Ureter (tissue), 1 donor: ENCODE results near the gene PPFIA3. TPM values are rescaled to one million over a fixed set of nuclear protein-coding genes. Genes with fewer than 3 reads are reported as not detected.

Experiments
- DNase-seq: peaks from one replicate; pipeline ENCODE4 v3.0.0-alpha.2; 2020; ENCODE audit warnings: low spot score
- total RNA-seq: library from RNA; stranded (reverse); gene quantifications from one replicate; pipeline ENCODE4 v1.2.4, GENCODE V29; 2023
- donor health status: DM: yes; HTN: yes; CAD: no.

Gene PPFIA3
- total RNA-seq, 1 donor from 2014 or later = 9.0 TPM

- peak; percentile 79 for DNase-seq
Measured at GRCh38 chr19:49149652-49150105, 30.3 kb downstream of the PPFIA3 start.

GRCh38 chr19:49150106-49150943 lies 31.0 kb downstream of the PPFIA3 start:
- DNase-seq = peak; percentile 89

DNA sequence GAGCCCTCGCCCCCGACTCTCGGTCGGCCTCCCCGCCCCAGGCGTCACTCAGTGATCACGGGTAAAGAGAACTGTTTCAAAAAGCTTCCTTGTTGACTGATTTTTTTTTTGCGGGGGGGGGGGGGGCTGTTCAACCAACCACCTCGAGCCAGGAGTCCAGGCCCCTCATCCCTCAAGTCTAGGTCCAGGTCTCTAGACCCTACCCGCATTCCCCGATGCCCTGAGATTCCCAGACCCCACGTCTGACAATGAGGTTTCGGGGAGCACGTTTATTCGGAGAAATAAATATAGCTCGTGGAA lies 31.6 kb downstream of the PPFIA3 start:
- no peak for DNase-seq

DNA sequence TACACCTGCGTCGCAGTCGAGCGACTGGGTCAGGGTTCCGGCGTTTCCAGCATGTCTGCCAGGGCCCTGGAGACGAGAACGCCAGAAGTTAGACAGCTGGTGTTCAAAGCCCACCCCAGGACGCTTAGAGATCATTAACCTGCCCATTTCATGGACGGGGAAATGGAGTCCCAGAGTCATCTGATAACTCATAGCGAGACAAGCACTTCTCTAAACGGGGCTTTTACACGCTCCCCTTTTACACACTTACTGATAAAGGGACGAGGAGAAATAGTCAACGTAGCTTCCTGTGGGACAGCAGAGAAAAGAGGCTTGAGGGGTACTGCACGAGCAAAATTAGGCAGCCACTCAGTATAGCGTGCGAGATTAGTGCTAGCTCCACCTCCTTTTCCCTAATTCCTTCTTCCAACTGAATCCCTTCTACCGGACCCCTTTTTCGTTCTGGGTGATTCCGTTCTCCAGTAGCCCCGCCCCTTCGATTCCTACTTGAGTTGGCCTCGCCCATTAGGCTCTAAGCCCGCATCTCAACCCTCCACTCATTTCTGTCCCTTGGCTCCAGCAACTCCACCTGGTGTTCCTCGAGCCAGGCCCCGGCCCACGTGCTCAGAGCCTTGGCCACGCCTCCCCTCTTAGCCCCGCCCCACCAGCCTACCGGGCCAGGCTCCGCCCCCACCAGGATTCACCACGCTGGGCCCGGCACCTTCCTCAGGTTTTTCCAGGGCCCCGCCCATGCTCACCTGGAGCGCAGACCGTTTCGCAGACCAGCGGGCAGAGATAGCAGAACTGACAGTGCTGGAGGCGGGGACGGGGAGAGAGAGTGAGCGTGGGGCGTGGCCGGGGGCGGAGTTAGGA lies 32.1 kb downstream of the PPFIA3 start:
- peak; percentile 88 for DNase-seq

- DNase-seq = no peak
Measured at GRCh38 chr19:49152119-49152550, 32.8 kb downstream of the PPFIA3 start.

GRCh38 chr19:49153167-49153809 lies 33.9 kb downstream of the PPFIA3 start:
- no peak for DNase-seq

DNA sequence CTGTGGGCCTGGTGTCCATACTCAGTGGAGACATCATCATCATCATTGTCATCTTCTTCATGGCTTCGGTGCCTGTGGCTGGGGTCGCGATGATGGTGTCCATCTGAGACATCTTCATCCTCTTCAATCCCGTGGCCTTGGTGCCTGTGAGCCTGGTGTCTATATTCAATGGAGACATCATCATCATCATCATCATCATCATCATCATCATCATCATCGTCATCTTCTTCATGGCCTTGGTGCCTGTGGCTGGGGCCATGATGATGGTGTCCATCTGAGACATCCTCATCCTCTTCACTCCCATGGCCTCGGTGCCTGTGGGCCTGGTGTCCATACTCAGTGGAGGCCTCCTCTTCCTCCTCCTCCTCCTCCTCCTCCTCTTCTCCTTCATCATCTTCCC lies 34.9 kb downstream of the PPFIA3 start:
- no peak for DNase-seq

- no peak for DNase-seq
Measured at GRCh38 chr19:49155005-49155819, 35.9 kb downstream of the PPFIA3 start, which contains the start of gene HRC. Gene HRC (minus strand): TSS chr19:49155396. CDS start chr19:49155237, 159 bp downstream.

DNA sequence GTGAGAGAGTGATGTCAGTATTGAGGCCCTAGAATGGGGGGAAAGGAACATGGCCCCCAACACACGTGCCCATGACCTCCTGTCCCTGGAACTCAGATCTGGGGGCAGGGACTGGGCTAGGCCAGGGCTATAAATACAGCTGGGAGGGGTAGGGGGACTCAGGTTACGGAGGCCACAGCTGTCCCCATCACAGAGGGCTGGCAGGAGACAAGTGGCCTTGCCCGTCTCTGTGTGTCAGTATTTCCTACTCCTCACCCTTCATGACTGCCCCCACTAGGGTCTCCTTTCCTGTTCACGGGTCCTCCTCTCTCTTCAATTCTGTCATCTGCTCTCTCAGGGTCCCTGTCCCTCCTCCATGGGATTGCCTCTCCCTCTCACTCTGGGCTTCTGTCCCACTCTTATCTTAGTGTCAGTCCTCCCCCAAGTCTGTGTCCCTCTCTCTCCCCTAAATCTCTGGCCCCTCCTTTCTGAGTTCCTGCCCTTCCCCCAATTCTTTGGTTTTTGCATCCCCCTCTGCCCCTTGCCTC lies 36.5 kb downstream of the PPFIA3 start:
- no peak for DNase-seq

GRCh38 chr19:49157445-49158224 lies 38.3 kb downstream of the PPFIA3 start, which contains the start of gene TRPM4:
Gene TRPM4 (plus strand): TSS chr19:49157792. CDS start chr19:49157867, 75 bp downstream.
- peak; percentile 96 for DNase-seq

DNA sequence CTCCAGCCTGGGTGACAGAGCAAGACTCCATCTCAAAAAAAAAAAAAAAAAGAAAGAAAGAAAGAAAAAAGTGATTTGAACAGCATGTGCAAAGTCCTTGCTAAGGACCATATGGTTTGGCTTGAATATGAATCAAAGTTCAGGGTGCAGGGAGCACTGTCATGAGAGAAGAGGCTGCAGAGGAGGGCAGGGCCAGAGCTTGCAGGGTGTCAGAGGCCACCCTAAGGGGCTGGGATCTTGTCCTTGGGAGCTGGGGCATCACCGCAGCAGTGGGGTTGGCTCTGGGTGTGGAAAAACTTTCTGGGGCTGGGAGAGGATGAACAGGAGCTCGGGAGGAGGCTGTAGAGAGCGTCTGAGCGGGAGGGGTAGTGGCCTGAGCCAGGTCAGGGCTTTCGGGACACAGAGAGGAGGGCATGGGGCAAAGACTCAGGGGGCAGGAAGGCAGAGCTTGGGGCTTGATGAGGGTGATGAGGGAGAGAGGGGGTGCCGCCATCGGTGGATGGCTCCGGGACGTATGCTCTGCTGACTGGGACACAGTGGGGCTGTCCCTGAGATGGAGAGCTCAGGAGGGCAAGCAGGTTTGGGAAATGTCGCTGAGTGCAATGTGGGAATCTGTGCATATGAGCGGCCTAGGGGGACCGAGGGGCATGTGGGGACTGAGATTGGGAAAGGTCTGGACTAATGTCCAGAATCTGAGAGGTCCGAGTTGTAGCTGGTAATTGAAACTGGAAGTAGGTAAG lies 41.3 kb downstream of the PPFIA3 start:
- DNase-seq = no peak

GRCh38 chr19:49161987-49162386 lies 42.6 kb downstream of the PPFIA3 start:
- DNase-seq = no peak

DNA sequence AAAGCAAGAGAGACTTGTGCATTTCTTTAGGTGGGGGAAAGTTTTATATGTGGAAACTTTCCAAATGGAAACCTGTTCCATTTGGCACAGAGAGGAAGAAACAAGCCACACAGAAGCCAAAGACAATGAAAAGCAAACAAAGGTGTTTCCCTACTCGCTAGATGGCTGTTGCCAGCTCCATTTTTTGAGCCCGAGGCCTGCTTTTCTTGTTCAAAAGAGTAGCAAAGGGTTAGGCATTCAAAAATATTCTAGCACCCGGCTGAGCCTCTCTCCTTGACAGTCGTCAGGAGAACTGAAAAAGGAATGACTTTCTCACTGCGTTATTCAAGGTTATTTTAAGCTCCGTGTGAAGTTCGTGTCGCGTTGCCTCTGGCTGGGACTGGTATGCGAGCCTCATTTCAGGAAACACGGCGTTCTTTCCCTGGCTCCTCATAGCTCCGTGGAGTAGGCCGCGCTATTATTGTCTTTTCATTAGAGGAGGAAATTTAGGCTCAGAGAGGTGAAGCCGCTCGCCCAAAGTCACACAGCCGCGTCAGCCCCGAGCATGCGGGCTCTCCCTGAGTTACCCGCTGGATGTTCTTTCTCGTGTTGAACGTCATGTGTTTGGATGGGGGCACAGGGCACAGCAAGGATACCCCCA lies 45.9 kb downstream of the PPFIA3 start:
- DNase-seq = no peak

DNA sequence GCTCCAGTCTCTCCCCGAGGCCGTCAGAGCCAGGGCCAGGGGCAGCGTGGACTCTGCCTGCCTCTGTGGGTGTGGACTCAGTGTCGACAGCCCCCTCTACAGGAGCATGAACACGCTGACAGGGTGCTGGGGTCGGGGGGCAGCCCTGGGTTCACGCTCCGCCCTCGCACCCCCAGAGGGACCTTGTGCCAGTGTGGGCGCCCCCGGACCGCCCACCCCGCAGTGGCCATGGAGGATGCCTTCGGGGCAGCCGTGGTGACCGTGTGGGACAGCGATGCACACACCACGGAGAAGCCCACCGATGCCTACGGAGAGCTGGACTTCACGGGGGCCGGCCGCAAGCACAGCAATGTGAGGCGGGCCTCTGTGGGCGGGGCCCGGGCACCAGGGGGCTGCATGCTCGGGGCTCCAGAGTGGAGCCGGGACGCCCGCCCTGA lies 46.5 kb downstream of the PPFIA3 start:
- DNase-seq = no peak

GRCh38 chr19:49167857-49168409 lies 48.6 kb downstream of the PPFIA3 start:
- DNase-seq = no peak

DNA sequence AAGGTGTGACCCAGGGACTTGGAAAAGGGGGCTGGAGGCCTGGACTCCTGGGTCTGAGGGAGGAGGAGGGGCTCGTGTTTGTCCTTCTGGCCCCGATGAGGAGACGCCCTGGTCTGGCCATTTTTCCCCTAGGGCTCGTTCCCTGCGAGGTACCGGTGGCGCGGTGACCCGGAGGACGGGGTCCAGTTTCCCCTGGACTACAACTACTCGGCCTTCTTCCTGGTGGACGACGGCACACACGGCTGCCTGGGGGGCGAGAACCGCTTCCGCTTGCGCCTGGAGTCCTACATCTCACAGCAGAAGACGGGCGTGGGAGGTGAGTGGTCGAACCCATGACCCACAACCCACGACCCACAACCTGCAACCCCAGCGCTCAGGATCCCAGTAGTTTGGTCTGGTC lies 49.1 kb downstream of the PPFIA3 start:
- no peak for DNase-seq

- DNase-seq = no peak
Measured at GRCh38 chr19:49173198-49173597, 53.9 kb downstream of the PPFIA3 start.

DNA sequence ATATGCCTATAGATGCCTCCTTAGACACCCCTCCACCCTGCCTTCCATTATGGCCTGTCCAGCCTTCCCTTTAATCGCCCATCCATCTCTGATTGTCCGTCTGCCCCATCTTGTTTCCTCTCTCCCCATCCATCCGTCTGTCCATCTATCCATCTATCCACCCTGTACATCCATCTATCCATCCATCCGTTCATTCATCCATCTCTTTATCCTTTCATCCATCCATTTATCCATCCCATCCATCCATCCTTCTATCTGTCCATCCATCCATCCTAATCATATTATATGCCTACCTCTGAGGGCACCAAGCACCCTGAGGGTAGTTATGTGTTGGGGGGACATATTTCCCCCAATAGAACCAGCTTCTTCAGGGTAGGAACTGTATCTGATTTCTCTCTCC lies 61.3 kb downstream of the PPFIA3 start:
- DNase-seq = no peak
